Hypothalamus (tissue), 51 donors: Measurements from ENCODE around the gene FGFR3.

ENCODE experiments used
- DNase-seq, 51 donors: peaks; one replicate each; lab custom pipeline; 2025; lab: John Stamatoyannopoulos, UW

Gene FGFR3

DNA sequence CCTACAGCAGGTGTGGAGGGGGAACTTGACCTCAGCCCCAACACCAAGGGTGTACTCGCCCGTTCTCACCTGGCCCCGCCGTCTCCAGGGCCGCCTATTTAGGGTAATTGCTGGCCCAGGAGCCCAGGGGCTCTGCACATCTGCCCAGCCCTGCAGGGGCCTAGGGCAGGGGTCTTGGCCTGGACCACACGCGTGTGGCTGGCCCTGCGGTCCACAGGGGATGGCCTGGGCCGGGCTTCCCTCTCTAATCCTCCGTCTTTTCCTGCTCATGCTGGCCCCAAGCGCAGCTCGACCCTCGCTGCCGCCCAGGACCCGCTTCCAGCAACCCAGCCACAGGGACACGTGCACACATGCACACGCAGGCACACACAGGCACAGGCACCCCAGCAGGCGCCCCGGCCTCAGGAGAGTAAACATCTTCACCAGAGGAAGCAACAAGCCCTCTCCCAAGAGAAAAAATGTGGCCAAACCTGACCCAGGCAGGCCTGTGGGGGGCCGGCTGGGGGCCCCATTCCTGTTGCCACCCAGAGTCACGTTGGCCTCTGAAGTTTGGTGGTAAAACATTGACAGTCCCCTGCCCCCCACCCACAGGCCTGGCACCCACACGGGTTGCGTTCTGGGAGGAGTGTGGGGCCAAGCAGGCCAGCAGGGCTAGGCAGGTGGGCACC lies 24.6 kb upstream of the FGFR3 start:
- DNase-seq, result no peak

DNA sequence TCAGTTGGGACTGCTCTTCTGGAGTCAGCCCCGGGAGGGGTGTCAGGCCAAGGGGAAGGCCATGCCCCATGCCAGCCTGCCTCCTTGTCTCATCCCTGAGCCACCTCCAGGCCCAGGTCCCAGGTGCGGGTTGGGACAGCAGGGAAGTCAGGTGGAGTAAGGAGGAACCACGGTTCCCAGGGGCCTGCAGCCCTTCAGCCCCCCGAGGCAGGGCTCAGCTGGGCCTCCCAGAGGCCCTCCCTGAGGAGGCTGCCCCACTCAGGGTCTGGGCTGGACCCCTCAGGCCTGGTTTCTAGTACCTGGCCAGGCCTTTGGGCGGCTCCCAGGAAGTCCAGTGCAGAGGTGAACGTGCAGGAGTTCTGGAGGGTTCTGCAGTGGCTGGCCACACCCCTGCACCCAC lies 23.4 kb upstream of the FGFR3 start:
- DNase-seq, result no peak

DNA sequence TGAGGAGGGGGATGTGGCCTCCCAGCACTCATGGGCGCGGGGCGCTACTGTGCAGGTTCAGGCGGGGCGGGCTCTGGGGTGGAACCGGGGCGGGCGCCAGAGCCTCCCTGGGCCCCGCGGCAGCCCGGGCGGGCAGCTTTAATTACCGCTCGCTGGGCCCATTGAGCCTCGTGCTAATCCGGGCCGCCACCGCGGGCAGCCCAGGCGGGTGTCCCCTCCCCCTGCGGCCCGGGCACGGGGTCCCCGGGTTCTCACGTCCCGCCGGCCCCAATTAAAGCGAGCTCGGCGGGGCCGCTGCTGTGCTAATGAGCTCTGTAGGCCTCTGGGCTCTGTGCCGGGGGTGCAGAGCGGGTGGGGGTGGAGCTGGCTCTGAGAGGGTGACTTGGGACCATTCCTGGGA lies 22.8 kb upstream of the FGFR3 start:
- DNase-seq, result peak in 20 of 51 donors; percentile 32 to 75 (median 58)

DNA sequence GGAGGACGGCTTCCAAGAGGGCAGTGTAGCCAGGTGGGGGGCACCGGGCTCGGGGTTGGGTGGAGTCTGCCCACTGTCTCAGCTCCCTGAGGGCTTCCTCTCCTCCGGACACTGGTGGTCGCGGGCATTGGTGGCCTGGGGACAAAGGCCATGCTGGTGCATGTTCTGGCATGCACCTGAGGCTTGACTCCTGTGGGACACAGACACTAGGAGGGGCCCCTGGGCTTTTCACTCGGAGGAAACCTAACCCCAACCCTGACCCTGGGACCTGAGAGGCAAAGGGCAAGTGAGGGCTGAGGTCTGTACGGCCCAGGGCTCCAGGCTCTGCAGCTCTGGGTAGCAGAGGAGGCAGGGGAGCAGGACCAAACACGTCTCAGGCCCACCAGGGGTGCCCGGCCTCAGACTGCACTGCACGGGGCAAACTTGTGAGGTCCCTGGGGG lies 22.3 kb upstream of the FGFR3 start:
- DNase-seq, result no peak

DNA sequence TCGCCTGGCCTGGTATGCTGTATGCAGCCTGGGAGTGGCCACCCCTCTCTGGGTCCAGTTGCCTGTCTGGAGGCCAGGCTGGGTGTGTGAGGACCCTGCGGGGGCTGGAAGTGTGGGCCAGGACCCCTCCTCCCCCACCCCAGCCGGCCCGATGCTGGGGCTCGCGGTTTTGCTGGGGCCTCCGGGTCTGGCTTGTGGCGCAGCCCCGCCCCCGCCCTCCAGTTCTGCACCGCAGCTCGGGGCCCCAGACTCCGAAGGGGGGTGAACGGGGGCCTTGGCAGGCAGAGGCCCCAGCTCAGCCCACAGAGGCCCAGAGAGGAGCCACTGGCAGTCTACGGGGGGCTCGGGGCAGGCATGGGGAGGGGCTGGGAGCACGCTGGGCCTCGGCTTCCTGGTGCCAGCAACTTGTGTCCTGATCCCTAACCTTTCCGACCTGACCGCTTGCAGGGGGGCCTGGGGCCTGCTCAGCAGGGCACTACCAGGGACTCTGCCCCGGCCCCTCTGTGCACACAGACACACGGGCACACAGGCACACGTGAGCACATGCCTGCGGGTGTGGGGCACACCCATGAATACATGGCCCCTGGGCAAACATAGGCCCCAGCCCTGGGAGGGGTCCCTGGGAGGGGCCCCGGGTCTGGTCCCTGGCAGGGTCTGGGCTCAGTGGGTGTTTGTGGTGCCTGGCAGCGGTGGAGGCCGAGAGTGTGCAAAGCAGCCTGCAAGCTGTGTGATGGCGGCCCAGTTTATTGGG lies 21.4 kb upstream of the FGFR3 start:
- DNase-seq, result peak in 2 of 51 donors; percentile 10 to 33

DNA sequence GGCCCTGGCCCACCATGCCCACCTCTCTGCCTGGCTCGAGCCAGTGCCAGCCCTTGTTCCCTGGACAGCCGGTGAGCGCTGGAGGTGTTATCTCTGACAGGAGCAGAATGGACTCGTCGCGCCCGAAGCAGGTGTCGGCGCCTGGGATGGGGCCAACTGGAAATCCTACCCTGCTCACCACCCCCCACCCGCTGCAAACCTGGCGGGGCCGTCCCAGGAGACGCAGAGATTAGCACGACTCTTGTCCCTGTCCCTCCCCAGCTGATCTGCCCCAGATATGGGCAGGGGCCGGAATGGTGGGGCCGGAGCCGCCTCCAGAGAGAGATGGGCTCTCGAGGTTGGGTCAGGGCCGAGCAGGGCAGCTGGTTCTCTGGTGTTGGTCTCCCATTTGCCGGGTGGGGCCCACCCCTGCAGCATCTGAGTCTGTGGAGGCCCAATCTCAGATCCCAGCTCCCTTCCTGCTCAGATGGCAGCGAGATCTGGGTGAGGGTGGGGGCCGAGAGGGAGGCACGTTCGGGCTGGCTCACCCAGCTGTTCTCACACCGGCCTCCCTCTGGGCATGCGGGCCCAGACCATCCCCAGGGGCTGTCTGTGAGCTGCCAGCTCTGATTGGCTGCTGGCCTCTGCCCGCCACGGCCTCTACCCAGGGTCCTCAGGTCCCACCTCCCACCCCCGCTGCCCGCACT lies 20.1 kb upstream of the FGFR3 start:
- DNase-seq, result no peak

DNA sequence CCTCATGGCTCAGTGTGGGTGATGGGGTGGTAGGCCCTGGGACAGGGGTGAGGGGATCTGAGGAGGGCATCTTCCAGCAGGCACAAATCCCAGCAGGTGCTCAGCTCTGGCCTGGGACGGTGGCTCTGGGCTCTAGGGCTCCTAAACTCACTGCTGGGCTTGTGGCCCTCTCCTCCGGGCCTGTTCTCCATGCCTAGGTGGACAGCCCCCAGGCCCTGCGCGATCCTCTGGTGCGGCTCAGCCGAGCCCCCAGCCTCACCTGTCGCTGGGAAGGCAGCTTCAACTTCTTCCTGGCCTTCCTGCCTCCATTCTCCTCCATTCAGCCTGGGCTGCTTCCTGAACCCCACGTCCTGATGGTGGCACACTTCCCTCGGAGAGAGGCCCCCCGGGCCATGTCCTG lies 19.3 kb upstream of the FGFR3 start:
- DNase-seq, result no peak

DNA sequence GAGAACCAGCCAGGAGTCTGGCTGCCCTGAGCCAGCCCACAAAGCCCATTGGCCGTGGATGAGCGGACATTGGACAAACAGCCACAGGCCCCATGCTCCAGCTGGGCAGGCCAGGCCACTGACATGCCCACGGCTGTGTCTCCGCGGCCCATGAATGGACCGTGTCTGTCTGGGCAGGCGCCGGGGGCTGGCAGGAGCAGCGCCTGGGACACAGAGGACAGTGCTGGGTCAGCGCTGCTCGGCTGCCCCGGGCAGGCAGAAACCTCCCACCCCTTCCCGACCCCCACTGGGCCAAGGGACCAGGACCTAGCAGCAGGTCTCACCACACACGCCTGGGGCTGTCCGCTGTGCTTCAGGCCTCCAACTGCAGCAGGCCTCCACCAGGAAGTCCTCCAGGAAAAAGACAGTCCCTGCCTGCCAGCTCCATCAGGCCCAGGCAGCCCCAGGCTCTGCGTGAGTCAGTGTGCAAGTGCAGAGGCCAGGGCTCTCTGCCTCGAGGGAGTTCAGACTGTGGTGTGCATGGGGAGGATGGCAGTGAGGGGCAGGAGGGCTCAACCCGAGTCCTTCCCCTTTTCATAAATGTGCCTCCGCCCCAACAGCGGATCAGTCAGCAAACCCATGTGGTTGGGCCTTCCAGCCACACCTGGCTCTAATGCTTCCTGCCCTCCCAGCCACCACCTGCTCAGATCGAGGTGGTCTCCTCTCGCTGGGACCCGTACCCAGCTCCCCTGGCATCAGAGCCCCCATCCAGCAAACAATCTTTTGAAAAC lies 17.2 kb upstream of the FGFR3 start:
- peak in 40 of 51 donors; percentile 16 to 89 (median 68) for DNase-seq

DNA sequence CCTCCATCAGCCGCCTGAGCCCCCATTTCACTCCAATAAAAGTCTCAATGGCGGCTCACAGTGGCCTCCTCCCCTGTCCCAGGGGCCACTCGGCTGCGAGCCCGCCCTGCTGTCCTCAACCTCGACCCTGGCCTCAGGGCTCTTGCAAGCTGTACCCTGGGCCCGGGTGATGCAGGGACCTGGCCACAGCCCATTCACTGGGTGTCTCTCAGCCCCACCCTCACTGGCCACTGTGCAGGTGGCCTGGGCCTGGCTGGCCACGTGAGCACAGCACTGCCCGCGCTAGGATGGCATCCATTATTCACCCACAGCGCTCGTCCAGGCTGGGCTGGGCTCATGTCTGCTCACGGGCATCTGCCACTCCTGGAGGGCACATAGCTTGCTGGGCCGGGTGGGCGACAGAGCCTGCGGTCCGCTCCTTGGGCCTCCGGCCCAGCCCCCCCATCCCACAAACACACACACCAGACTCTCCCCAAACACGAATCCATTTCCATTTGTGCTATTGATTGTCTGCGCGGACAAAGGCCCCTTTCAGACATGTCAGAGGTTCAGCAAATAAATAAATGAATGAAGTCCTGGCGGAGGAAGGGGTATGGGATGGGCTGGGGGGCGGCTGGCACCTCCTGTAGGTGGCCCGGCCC lies 16.5 kb upstream of the FGFR3 start:
- peak in 14 of 51 donors; percentile 12 to 58 (median 28) for DNase-seq

DNA sequence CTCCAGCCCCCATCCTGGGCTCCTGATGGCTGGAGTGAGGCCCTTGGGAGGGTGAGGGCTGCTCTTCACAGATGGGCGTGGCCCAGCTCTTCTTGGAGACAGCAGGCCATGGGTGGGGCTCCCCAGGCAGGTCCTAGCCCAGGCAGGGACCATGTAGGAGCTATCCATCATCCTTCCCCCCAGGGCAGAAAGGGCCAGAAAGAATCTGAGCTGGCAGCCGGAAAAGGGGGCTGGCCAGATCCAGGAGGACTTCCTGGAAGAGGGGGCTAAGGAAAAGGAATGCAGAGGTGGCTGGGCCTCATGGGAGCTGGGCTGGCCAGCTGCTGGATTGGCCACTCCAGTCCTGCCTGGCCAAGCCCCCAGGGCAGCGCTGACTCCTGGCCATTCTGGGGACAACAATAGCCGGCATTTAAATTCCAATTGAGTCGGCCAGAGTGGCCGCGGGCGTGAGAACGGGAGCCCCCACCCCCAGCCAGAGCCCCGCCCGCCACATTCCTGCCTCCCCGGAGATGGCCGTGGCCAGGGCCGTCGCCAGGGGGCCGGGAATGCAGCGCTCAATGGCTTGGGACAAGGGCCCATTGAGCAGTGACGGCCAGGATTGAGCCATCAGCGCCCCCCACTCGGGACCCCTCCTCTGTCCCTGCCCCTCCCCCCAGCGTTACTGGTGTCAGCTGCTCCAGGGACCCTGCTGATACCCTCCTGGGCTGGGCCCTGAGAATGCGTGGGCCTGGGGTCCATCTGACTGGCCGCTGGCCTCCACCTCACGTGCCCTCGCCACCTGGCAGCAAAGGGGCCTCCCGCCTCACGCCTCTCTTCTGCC lies 15.1 kb upstream of the FGFR3 start:
- DNase-seq, result peak in 36 of 51 donors; percentile 21 to 84 (median 63)

DNA sequence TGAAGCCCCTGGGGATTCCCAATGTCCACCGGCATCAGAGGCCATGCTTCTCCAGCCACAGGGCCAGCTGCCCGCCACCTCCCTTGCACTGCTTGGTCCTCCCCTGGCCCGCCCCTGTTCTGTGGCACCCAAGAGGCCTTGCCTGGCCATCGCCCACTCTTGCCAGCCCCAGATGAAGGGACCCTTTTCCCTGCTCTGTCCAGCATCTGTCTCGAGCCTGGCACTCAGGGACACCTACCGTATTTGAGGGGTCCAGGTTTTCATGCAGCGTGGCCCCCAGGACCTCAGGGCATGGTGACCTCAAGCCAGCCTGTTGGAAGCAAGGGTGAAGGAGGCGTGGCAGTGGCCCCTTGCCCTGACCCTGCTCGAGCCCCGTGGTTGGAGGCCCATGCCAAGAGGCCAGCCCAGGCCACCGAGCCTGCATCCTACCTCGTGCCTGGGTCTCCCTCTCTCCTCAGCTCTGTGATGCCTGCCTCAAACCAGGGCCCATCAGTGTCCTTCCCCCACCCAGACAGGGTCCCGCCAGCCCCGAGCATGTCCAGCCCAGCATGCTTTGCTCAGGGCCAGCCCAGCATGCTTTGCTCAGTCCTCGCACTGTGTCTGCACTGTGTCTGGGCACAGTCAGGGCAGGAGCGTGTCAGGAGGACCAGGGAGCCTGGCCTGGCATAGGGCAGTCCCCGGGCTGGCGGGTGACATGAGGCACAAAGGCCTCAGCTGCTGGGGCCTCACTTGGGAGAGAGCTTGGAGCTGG lies 14.3 kb upstream of the FGFR3 start:
- DNase-seq, result peak in 4 of 51 donors; percentile 21 to 32 (median 27)

DNA sequence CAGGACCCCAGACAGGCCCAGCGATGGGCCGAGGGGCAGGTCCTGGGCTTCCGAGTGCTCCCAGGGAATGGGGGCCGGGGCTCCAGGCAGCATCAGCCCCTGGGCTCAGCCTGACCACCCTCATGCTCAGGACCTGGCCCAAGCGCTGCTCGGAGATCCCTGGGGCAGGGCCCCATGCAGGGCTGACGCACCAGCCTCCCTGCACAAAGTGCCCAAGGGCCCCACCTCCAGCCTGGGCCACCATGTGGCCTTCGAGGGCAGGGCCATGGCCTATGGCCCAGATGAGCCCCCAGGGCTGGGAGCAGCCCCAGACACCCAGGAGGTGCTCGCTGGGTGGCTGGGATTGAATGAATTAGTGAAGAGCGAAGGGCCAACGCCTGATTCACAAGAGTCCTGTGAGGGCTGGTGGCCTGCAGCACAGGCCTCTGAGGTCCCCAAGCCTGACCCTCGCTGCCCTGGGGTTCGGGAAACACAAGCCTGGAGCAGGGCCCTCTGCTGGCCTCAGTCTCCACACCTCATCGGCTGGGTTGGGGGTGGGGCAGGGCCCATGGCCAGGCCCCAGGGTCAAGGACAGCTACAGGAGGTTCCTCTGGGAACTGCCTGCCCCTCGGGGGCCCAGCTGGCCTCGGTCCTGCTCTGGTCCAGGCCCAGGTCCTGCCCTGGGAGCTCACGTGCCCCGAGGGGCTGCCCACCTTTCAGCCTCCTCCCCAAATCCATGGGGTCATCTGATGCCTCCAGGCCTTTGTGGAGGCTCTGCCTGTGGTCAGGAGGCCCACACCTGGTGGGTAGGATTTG lies 13.3 kb upstream of the FGFR3 start:
- DNase-seq, result peak in 6 of 51 donors; percentile 26 to 34 (median 27)

DNA sequence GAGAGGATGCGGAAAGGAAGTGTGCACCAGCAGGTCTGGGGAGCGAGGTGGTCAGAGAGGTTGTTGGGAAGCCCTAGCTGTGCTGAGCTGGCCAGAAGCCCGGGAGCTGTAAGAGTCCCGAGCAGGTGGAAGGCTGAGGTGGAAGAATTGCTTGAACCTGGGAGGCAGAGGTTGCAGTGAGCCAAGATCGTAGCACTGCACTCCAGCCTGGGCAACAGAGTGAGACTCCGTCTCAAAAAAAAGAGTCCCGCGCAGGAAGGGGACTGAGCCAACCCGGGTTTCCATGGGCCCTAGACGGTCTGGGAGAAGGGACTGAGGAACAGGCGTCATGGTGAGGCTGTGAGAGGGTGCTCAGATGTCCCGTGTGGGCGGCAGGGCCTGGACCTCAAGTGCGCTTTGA lies 12.7 kb upstream of the FGFR3 start:
- no peak for DNase-seq

DNA sequence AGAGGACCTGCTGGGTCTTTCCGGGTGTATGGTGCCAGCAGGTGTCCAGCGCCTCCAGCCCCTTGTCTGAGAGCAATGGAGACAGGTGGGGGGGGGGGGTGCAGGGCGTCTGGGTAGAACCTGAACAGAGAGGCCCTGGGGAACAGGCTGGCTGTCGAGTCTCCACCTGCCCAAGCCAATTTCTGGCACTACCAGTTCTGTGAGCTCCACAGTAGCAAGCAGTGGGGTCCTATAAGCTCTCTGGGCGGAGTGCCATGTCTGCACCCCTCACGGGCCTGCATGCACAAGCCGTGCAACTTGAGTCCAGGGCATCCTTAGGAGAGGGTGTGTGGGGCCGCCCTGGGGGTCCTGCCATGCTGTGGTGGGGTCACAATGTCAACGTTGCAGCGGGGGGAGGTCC lies 10.1 kb upstream of the FGFR3 start:
- no peak for DNase-seq

DNA sequence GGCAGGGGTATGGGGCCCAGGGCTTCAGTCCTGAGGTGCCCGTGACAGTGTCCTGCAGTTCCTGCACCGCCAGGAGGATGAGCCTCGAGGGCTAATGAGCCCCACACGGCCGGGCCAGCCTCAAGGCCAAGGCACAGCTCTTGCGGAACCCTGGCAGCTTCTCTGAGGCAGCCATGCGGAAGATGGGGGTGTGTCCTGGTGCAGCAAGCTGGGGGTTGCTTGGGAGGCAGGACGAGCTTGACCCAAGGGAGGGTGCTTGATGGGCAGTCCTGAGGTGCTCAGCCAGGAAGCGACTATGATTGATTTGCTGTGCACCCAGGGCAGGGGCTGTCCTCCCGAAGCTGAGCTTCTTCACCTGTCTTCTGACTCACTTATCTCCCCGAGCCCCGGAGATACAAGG lies 9.1 kb upstream of the FGFR3 start:
- peak in 1 of 51 donors; percentile 39 for DNase-seq

DNA sequence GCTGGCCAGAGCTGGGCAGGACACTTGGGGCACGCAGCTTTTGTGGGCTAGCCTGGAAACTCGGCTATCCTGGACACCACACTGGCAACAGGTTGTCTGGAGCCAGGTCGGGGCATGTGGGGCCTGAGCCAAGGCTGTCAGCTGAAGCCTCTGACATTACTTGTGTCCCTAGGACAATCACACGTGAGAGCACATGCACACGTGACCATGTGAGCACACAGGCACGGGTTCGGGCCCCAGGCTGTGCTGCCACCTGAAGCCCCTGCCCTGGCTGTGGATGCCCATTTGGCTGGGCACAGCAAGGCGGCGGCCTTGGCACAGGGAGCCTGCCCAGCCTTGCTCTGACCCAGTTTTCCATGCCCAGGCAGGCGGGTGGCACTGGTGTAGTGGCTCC lies 8.7 kb upstream of the FGFR3 start:
- DNase-seq, result peak in 12 of 51 donors; percentile 24 to 60 (median 46)

DNA sequence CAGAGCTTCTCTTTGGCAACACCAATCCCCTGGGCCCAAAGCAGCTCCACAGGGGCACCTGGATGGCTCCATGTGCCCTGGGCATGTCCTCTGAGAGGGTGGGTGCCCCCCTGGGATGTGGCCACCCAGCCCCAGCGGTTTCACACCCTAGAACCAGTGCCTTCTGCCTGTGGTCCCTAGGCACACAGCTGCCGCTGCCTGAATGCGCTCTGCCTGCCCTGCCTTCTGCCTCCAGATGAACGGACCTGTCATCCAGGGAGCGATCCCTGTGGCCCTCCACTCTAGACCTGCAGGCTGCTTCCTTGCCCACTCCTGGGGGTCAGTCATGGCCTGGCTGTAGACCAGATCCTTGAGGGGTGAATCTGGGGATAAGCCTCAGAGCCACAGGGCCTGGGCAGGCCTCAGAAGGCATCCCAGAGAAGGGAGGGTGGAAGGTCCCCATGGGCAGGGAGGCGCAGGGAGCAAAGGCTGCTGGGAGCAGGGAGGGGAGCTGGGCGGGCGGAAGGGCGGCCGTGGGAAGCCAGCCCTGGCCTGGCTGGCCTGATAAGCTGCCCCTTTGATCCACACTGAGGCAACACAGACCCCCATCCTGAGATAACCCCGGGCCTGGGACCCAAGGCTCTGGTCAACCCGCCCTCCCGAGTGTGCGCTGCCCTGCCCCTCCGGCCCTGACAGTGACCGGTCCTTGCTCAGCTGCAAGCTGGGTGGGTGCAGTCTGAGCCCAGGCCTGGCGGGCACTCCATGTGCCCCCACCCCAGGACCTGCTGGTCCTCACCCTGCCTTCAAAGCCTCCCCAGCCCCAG lies 8.1 kb upstream of the FGFR3 start:
- peak in 3 of 51 donors; percentile 26 to 41 (median 38) for DNase-seq
